ENCODE results near the gene RSPH4A.

RSPH4A gene

GRCh38 chr6:116611056-116611455, 5.2 kb upstream of the RSPH4A start:
- no peaks in the 10 kb centered on the region for H3K27me3 ChIP-seq (ENCODE audit: insufficient read depth, low read depth, severe bottlenecking)
- H3K4me3 ChIP-seq (ENCODE audit: low read depth, low read length): no peak overlapping the region
- no peak for DNase-seq
- no peaks in the 10 kb centered on the region for H3K36me3 ChIP-seq
- no peaks in the 10 kb centered on the region for H3K9me3 ChIP-seq (ENCODE audit: severe bottlenecking)
- TF ChIP-seq CTCF (IDR thresholded peaks at IDR 0.05; ENCODE audit: low read depth, low read length): no peak
- no peak overlapping the region for H3K27ac ChIP-seq

- Histone ChIP-seq H3K9me3 (ENCODE audit: severe bottlenecking) (no peaks in the 10 kb centered on the region), H3K4me3 (ENCODE audit: low read depth, low read length) (no peak overlapping the region), H3K27ac (no peak overlapping the region), H3K27me3 (ENCODE audit: insufficient read depth, low read depth, severe bottlenecking) (no peaks in the 10 kb centered on the region), H3K36me3 (no peaks in the 10 kb centered on the region)
- DNase-seq: no peak
- TF ChIP-seq CTCF (IDR thresholded peaks at IDR 0.05; ENCODE audit: low read depth, low read length): no peak
These were observed 416 bp downstream of the RSPH4A start for GRCh38 chr6:116616737-116617053.

- TF ChIP-seq CTCF (IDR thresholded peaks at IDR 0.05; ENCODE audit: low read depth, low read length): no peak
- Histone ChIP-seq H3K27me3 (ENCODE audit: insufficient read depth, low read depth, severe bottlenecking) (no peaks in the 10 kb centered on the region), H3K4me3 (ENCODE audit: low read depth, low read length) (no peak overlapping the region)
These were observed 7.9 kb downstream of the RSPH4A start for GRCh38 chr6:116624036-116624805.

GRCh38 chr6:116625872-116626271, 9.6 kb downstream of the RSPH4A start:
- no peak for TF ChIP-seq CTCF (IDR thresholded peaks at IDR 0.05; ENCODE audit: low read depth, low read length)
- H3K4me3 ChIP-seq (ENCODE audit: low read depth, low read length): no peak overlapping the region
- no peak for DNase-seq
- no peaks in the 10 kb centered on the region for H3K9me3 ChIP-seq (ENCODE audit: severe bottlenecking)
- H3K27ac ChIP-seq: no peak overlapping the region
- no peaks in the 10 kb centered on the region for H3K36me3 ChIP-seq
- H3K27me3 ChIP-seq (ENCODE audit: insufficient read depth, low read depth, severe bottlenecking): no peaks in the 10 kb centered on the region

More at GRCh38 chr6:116624036-116624805, 7.9 kb downstream of the RSPH4A start:
- Histone ChIP-seq H3K9me3 (ENCODE audit: severe bottlenecking) (no peaks in the 10 kb centered on the region), H3K27ac (no peak overlapping the region), H3K36me3 (no peaks in the 10 kb centered on the region)
- DNase-seq: no peak

- Histone ChIP-seq H3K27ac (no peak overlapping the region), H3K4me3 (ENCODE audit: low read depth, low read length) (no peak overlapping the region), H3K27me3 (ENCODE audit: insufficient read depth, low read depth, severe bottlenecking) (no peaks in the 10 kb centered on the region), H3K9me3 (ENCODE audit: severe bottlenecking) (no peaks in the 10 kb centered on the region), H3K36me3 (peaks cover 9% of the 10 kb centered on the region)
- DNase-seq: no peak
- no peak for TF ChIP-seq CTCF (IDR thresholded peaks at IDR 0.05; ENCODE audit: low read depth, low read length)
These were observed 13.3 kb downstream of the RSPH4A start for GRCh38 chr6:116629563-116629981.

All from WERI-Rb-1 (cell line).